Muscle layer of colon (tissue), 2 donors: ENCODE data around the gene LMBRD1.
"Not testable (repeated sequence)": the region's sequence is repeated elsewhere in the genome, so short reads cannot be mapped to it uniquely, and the experiment has no call there.

Experiments used
- H3K27ac ChIP-seq: one replicate; pipeline ENCODE4 v1.7.0; 2013; ENCODE audit warnings: low read depth, mild to moderate bottlenecking, low read length, moderate library complexity
- H3K27me3 ChIP-seq, 2 donors: one replicate each; pipeline ENCODE4 v1.7.0; 2013; ENCODE audit warnings: low read length in 2 of 2, mild to moderate bottlenecking in 2 of 2; ENCODE audit not compliant: insufficient read depth in 2 of 2, control insufficient read depth in 1 of 2
- H3K36me3 ChIP-seq: one replicate; pipeline ENCODE4 v1.7.0; 2013; ENCODE audit warnings: mild to moderate bottlenecking, low read length; ENCODE audit not compliant: insufficient read depth
- H3K4me1 ChIP-seq: one replicate; pipeline ENCODE4 v1.7.0; 2013; ENCODE audit warnings: mild to moderate bottlenecking, low read length; ENCODE audit not compliant: insufficient read depth
- H3K4me3 ChIP-seq, 2 donors: one replicate each; pipeline ENCODE4 v1.7.0; 2013; ENCODE audit warnings: low read length in 2 of 2, low read depth in 1 of 2, mild to moderate bottlenecking in 1 of 2, moderate library complexity in 1 of 2
- H3K9ac ChIP-seq: one replicate; pipeline ENCODE4 v1.7.0; 2013; ENCODE audit warnings: low read length
- H3K9me3 ChIP-seq: one replicate; pipeline ENCODE4 v1.7.0; 2013; ENCODE audit warnings: mild to moderate bottlenecking, low read length
- donor health status: abdominal sarcoma.
- donor health status: Adenocarcinoma of cecum.

The LMBRD1 gene

DNA sequence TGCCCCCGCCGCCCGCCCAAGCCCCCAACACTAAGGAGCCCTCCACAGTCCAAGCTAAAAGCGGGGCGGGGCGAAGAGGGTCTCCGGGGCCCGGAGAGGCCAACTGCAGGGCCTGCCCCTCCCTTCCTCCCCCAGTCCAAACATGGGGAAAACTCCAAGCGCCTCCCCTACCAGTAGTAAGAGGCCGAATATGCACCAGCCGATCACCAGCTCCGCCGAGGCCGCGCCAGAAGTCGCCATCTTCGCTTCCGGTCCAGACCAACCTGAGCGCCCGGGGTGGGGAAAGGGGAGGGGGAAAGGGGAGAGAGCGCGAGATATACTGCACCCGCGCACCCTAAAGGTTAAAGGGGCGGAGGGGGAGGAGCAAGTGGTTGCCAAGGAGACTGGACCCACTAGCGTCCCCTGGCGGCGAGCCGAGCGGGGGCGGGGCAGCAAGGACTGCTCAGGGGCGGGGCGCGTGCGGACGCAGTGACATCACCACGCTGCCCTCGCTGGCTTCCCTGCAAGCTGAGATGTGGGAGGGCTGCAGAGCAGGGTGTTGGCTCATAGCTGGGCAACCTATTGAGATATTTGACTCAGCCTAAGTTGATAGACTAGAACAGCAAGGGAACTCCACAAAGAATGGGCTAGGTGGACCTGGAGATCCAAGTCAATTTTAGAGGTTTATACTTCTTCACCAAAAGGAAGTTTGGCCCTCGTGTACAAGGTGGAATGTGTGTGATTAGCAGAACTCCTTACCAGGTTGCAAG is at the start of gene LMBRD1:
LMBRD1 (minus strand) TSS at position 369 of the 749 bp plus-strand sequence; CDS start at position 240, 129 bp downstream.
- Histone ChIP-seq H3K9ac (peak within 1 kb of the TSS; percentile 83), H3K27me3 (no peaks in the 10 kb centered on the region), H3K27ac (peak within 1 kb of the TSS; percentile 91), H3K4me1 (peaks cover 14% of the 10 kb centered on the region), H3K36me3 (no peaks in the 10 kb centered on the region), H3K9me3 (no peaks in the 10 kb centered on the region), H3K4me3 (peak within 1 kb of the TSS; percentile 78 to 90)

GRCh38 chr6:69846312-69846711 is 49.5 kb upstream of the LMBRD1 start:
- no peaks in the 10 kb centered on the region for H3K9me3 ChIP-seq

GRCh38 chr6:69843189-69843588 is 46.4 kb upstream of the LMBRD1 start:
- H3K9me3 ChIP-seq, result no peaks in the 10 kb centered on the region
- no peaks in the 10 kb centered on the region for H3K27me3 ChIP-seq
- H3K4me1 ChIP-seq, result no peaks in the 10 kb centered on the region
- no peak overlapping the region for H3K9ac ChIP-seq
- H3K36me3 ChIP-seq, result no peaks in the 10 kb centered on the region
- no peak overlapping the region for H3K27ac ChIP-seq
- no peak overlapping the region for H3K4me3 ChIP-seq

More at GRCh38 chr6:69846312-69846711, 49.5 kb upstream of the LMBRD1 start:
- Histone ChIP-seq H3K9ac (no peak overlapping the region), H3K27me3 (no peaks in the 10 kb centered on the region), H3K27ac (no peak overlapping the region), H3K4me1 (no peaks in the 10 kb centered on the region), H3K4me3 (no peak overlapping the region), H3K36me3 (no peaks in the 10 kb centered on the region)

DNA sequence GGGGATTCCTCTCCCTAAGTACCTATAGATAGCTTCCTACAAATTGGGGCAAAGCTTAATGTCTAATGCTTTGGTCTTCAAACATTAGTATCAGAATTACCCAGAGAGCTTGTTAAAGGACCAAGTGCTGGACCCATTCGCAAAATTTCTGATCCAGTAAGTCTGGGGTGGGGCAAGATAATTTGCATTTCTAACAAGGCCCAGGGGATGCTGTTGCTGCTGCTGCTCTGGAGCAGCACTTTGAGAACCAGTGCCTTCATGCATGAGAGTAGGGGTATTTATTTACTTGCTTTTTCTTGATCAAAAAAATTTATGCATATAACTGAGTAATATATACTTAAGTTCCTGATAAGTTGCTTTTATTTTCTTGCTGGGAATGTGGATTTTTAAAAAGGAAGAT is 45.1 kb upstream of the LMBRD1 start:
- no peak overlapping the region for H3K27ac ChIP-seq
- no peaks in the 10 kb centered on the region for H3K27me3 ChIP-seq
- no peaks in the 10 kb centered on the region for H3K4me1 ChIP-seq
- no peaks in the 10 kb centered on the region for H3K9me3 ChIP-seq
- no peak overlapping the region for H3K9ac ChIP-seq
- no peaks in the 10 kb centered on the region for H3K36me3 ChIP-seq
- no peak overlapping the region for H3K4me3 ChIP-seq

- Histone ChIP-seq H3K27ac (no peak overlapping the region), H3K36me3 (no peaks in the 10 kb centered on the region), H3K4me3 (no peak overlapping the region), H3K27me3 (no peaks in the 10 kb centered on the region), H3K4me1 (peaks cover 4% of the 10 kb centered on the region), H3K9me3 (no peaks in the 10 kb centered on the region), H3K9ac (no peak overlapping the region)
These were observed 38.8 kb upstream of the LMBRD1 start for GRCh38 chr6:69835414-69836179.

DNA sequence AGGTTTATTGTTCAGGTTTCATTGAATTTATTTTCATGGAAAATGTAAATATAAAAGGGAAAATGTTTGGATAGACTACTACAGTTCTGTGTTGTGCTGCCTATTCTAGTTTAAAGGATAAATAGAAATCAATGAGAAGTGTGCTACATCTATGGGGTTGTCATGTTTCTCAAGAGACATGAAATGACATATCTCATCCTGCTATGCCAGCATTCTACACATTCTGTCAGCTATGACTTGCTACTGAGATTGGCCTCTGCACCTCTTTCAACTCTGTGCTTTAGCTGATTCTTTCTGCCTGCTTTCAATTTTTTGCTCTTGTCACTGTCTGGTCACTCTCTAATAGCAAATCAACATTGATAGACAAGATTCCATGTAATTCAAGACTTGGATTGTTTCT is 35.7 kb upstream of the LMBRD1 start:
- Histone ChIP-seq H3K4me3 (no peak overlapping the region), H3K27me3 (no peaks in the 10 kb centered on the region), H3K36me3 (no peaks in the 10 kb centered on the region), H3K9ac (no peak overlapping the region), H3K4me1 (peaks cover 4% of the 10 kb centered on the region), H3K9me3 (no peaks in the 10 kb centered on the region), H3K27ac (no peak overlapping the region)

DNA sequence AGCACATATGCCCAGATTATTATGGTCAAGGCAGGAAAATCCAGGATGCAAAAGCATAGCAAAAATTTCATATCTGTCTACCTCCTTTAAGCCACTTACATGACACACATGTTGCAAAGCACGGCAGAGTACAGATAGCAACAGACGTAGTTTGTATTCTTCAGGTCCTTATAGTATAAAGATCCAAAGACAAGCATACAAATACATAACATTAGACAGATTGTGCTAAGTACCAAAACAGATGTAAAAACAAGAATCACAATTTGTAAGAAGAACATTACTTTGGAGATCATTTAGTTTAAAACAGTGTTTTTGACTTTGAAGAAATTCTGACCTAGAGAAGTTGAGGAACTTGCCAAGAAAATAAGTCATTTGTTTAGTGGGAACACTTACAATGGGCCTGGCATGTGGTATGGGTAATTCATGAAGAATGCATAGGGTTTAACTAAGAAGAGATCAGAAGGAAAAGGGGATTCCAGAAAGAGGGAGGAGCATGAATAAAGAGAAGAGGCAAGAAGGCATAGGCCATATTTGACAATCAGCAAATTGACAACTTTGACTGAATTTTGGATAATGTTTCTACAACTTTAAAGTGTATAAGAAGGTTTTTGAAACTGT is 30.6 kb upstream of the LMBRD1 start:
- Histone ChIP-seq H3K4me3 (no peak overlapping the region), H3K27ac (no peak overlapping the region), H3K36me3 (no peaks in the 10 kb centered on the region), H3K4me1 (no peaks in the 10 kb centered on the region), H3K27me3 (no peaks in the 10 kb centered on the region), H3K9me3 (no peaks in the 10 kb centered on the region), H3K9ac (no peak overlapping the region)

- Histone ChIP-seq H3K4me3 (no peak overlapping the region), H3K27ac (no peak overlapping the region)
These were observed 29.1 kb upstream of the LMBRD1 start for GRCh38 chr6:69825904-69826303.

GRCh38 chr6:69824355-69824754 is 27.5 kb upstream of the LMBRD1 start:
- H3K9me3 ChIP-seq, H3K9ac ChIP-seq, H3K4me3 ChIP-seq, H3K36me3 ChIP-seq, H3K27ac ChIP-seq, H3K27me3 ChIP-seq, H3K4me1 ChIP-seq: not testable (repeated sequence)

More at GRCh38 chr6:69825904-69826303, 29.1 kb upstream of the LMBRD1 start:
- Histone ChIP-seq H3K27me3 (no peaks in the 10 kb centered on the region), H3K4me1 (no peaks in the 10 kb centered on the region), H3K36me3 (no peaks in the 10 kb centered on the region), H3K9me3 (no peaks in the 10 kb centered on the region), H3K9ac (no peak overlapping the region)

GRCh38 chr6:69820438-69820837 is 23.6 kb upstream of the LMBRD1 start:
- Histone ChIP-seq H3K36me3 (no peaks in the 10 kb centered on the region), H3K9ac (no peak overlapping the region), H3K4me3 (no peak overlapping the region), H3K4me1 (no peaks in the 10 kb centered on the region), H3K27ac (no peak overlapping the region), H3K27me3 (no peaks in the 10 kb centered on the region), H3K9me3 (no peaks in the 10 kb centered on the region)

DNA sequence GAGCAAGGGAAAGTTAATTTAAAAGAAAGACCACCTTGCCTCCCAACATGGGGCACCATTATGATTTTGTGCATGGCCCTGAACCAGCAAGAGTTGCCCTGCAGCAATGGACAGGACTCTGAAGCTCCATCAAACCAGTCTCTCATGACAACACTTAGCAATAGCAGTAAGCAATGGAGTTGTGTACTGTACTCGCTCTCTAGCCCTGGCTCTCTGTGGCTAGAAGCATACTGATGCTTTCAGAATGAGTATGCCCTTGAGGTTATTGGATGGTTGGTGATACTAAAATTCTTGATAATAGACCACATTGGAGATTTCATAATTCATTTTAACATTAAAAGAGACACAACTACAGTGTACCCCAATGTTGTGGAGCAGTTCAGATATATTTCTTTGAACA is 23.2 kb upstream of the LMBRD1 start:
- Histone ChIP-seq H3K9ac (no peak overlapping the region), H3K4me3 (no peak overlapping the region), H3K9me3 (no peaks in the 10 kb centered on the region), H3K27me3 (no peaks in the 10 kb centered on the region), H3K27ac (no peak overlapping the region), H3K4me1 (no peaks in the 10 kb centered on the region), H3K36me3 (no peaks in the 10 kb centered on the region)
